ENCODE measurements around the gene JAKMIP2.
"Not testable (repeated sequence)": the region's sequence is repeated elsewhere in the genome, so short reads cannot be mapped to it uniquely, and the experiment has no call there.

JAKMIP2 gene

GRCh38 chr5:147731431-147732290 is 50.9 kb downstream of the JAKMIP2 start:
- no peak for DNase-seq (ENCODE audit: low read depth in 2 of 2)
- TF ChIP-seq, protein P1, sequence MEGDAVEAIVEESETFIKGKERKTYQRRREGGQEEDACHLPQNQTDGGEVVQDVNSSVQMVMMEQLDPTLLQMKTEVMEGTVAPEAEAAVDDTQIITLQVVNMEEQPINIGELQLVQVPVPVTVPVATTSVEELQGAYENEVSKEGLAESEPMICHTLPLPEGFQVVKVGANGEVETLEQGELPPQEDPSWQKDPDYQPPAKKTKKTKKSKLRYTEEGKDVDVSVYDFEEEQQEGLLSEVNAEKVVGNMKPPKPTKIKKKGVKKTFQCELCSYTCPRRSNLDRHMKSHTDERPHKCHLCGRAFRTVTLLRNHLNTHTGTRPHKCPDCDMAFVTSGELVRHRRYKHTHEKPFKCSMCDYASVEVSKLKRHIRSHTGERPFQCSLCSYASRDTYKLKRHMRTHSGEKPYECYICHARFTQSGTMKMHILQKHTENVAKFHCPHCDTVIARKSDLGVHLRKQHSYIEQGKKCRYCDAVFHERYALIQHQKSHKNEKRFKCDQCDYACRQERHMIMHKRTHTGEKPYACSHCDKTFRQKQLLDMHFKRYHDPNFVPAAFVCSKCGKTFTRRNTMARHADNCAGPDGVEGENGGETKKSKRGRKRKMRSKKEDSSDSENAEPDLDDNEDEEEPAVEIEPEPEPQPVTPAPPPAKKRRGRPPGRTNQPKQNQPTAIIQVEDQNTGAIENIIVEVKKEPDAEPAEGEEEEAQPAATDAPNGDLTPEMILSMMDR (IDR thresholded peaks at IDR 0.05; ENCODE audit: low read depth, low read length) = no peak
- no peak overlapping the region for H3K4me3 ChIP-seq (replicated peaks in 1 of 2; ENCODE audit: low read depth in 2 of 2, low read length in 2 of 2)

- no peak for DNase-seq (ENCODE audit: low read depth in 2 of 2)
- no peak overlapping the region for H3K4me3 ChIP-seq (replicated peaks in 1 of 2; ENCODE audit: low read depth in 2 of 2, low read length in 2 of 2)
- TF ChIP-seq, protein P1 (IDR thresholded peaks at IDR 0.05; ENCODE audit: low read depth, low read length) = no peak
Observed at GRCh38 chr5:147727200-147727599, 55.3 kb downstream of the JAKMIP2 start.

DNA sequence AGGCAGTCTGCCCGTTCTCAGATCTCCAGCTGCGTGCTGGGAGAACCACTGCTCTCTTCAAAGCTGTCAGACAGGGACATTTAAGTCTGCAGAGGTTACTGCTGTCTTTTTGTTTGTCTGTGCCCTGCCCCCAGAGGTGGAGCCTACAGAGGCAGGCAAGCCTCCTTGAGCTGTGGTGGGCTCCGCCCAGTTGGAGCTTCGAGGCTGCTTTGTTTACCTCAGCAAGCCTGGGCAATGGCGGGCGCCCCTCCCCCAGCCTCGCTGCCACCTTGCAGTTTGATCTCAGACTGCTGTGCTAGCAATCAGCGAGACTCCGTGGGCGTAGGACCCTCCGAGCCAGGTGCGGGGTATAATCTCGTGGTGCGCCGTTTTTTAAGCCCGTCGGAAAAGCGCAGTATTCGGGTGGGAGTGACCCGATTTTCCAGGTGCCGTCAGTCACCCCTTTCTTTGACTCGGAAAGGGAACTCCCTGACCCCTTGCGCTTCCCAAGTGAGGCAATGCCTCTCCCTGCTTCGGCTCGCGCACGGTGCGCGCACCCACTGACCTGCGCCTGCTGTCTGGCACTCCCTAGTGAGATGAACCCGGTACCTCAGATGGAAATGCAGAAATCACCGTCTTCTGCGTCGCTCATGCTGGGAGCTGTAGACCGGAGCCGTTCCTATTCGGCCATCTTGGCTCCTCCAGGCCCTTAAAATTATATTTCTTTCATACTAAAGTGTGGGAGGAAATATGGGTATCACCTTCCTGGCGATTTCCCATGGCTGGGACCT is 61.2 kb downstream of the JAKMIP2 start:
- DNase-seq (ENCODE audit: low read depth in 2 of 2); H3K4me3 ChIP-seq (replicated peaks in 1 of 2; ENCODE audit: low read depth in 2 of 2, low read length in 2 of 2): not testable (repeated sequence)

DNA sequence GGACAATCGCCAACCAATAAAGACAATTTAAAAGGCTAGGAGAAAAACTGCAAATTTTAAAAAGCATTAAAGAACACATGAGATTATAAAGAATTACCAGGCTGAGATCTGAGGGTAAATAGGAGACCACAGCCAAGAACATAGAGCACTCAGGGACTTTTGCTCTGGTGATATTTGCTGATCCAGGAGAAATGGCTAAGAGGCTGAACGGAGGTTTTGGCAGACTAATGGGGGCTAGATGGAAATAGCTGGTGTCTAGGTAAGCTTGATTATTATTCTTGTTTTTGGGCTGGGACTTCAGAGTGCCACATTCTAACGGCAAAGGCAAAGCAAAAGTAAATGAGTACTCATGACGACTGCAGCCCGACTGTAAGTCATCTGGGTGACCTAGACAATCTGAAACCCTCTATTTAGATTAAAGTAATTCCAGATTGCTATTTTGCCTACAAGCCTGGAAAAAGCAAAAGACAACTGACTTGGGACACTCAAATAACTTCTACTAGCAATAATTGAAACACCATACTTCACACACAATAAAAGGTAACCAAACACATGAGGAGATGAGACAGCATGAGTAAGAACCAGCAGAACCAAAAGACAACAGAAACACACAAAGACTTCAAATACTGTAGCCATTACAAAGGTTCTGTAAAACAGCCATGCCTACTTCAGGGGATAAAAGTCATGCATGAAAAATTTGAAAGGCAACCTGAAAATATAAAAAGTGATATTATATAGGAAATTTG is 68.8 kb downstream of the JAKMIP2 start:
- TF ChIP-seq, protein P1 (IDR thresholded peaks at IDR 0.05; ENCODE audit: low read depth, low read length) = no peak
- DNase-seq (ENCODE audit: low read depth in 2 of 2) = no peak
- no peak overlapping the region for H3K4me3 ChIP-seq (replicated peaks in 1 of 2; ENCODE audit: low read depth in 2 of 2, low read length in 2 of 2)

DNA sequence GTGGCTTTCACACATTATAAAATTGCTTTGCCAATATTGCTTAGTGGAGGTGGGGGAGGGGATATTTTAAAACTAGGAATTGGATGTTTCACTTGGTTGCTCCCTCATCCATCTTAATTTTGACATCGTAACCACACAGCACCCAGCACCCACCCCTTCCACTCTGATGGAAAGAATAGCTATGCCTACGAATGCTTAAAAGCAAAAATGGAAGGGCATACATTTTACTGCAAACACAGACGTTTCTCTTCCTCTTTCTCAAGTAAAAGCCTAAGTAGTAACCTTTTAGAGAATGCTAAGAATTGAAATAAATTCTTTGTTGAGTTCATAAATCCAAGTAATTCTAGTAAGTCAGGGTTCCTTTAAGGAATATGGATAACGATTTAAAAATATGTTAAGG is 69.9 kb downstream of the JAKMIP2 start:
- no peak for DNase-seq (ENCODE audit: low read depth in 2 of 2)
- H3K4me3 ChIP-seq (replicated peaks in 1 of 2; ENCODE audit: low read depth in 2 of 2, low read length in 2 of 2) = no peak overlapping the region
- TF ChIP-seq, protein P1 (IDR thresholded peaks at IDR 0.05; ENCODE audit: low read depth, low read length) = no peak

DNA sequence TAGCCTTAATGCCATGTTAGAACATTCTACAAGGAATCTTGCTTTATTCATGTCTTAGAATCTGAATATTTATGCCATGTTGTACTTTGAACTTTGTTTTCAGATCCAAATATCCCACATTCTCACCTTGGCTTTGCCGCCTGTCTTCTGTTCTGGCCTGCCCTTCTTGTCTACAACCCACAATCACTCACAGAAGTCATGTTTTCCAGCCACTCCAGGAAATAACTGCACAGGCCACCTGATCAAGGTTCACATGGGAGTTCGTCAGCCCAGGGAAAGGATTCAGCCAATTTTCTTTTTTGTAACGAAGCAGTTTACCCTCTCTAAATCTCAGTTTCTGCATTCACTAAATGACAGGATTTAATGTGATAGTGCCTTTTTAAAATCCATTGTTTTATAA is 70.5 kb downstream of the JAKMIP2 start:
- H3K4me3 ChIP-seq (replicated peaks in 1 of 2; ENCODE audit: low read depth in 2 of 2, low read length in 2 of 2) = no peak overlapping the region
- TF ChIP-seq, protein P1 (IDR thresholded peaks at IDR 0.05; ENCODE audit: low read depth, low read length) = no peak
- no peak for DNase-seq (ENCODE audit: low read depth in 2 of 2)

DNA sequence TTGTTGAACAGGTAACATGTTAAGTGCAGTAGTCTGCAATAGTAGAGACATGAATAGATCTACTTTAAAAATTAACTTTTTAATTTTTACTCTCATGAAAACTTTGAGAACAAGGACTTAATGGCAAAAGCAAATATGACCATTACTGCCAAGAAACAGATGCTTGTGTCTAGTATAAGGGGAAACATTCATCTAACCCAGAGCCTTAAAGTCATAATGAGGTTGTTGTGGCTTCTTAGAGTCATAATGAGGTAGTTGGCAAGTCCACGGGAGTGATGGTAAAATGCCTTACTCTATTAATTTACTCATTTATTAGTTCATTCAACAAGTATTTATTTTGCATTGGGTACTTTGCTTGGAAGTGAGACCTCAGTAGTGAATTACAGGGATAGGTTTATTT is 71.5 kb downstream of the JAKMIP2 start:
- no peak overlapping the region for H3K4me3 ChIP-seq (replicated peaks in 1 of 2; ENCODE audit: low read depth in 2 of 2, low read length in 2 of 2)
- TF ChIP-seq, protein P1 (IDR thresholded peaks at IDR 0.05; ENCODE audit: low read depth, low read length) = no peak
- DNase-seq (ENCODE audit: low read depth in 2 of 2) = no peak

Measured in cardiac fibroblast (primary cell).